ENCODE results near the gene TLE4. TPM values are rescaled to one million over a fixed set of nuclear protein-coding genes. Genes with fewer than 3 reads are reported as not detected.
"Not testable (repeated sequence)": the region's sequence is repeated elsewhere in the genome, so short reads cannot be mapped to it uniquely, and the experiment has no call there.

The TLE4 gene
- total RNA-seq, 1 donor from 2014 or later: 102 TPM

- no peak for DNase-seq (ENCODE audit: extremely low spot score, unreplicated experiment)
- TF ChIP-seq CTCF (IDR thresholded peaks at IDR 0.05): no peak
Measured at GRCh38 chr9:79651251-79651795, 79.6 kb downstream of the TLE4 start.

GRCh38 chr9:79652598-79652997 lies 80.8 kb downstream of the TLE4 start:
- TF ChIP-seq CTCF (IDR thresholded peaks at IDR 0.05): no peak
- no peaks in the 10 kb centered on the region for H3K9me3 Mint-ChIP-seq (ENCODE audit: unreplicated experiment)
- H3K4me3 Mint-ChIP-seq (ENCODE audit: unreplicated experiment): no peak overlapping the region
- peaks cover 43% of the 10 kb centered on the region for H3K4me1 Mint-ChIP-seq (ENCODE audit: unreplicated experiment)
- peaks cover 32% of the 10 kb centered on the region for H3K36me3 Mint-ChIP-seq (ENCODE audit: unreplicated experiment)
- no peak for DNase-seq (ENCODE audit: extremely low spot score, unreplicated experiment)
- H3K27ac Mint-ChIP-seq (ENCODE audit: unreplicated experiment): no peak overlapping the region
- H3K27me3 Mint-ChIP-seq (ENCODE audit: unreplicated experiment): no peaks in the 10 kb centered on the region

More at GRCh38 chr9:79651251-79651795, 79.6 kb downstream of the TLE4 start:
- Mint-ChIP-seq H3K27ac (ENCODE audit: unreplicated experiment) (no peak overlapping the region), H3K9me3 (ENCODE audit: unreplicated experiment) (no peaks in the 10 kb centered on the region), H3K27me3 (ENCODE audit: unreplicated experiment) (no peaks in the 10 kb centered on the region), H3K4me1 (ENCODE audit: unreplicated experiment) (peaks cover 34% of the 10 kb centered on the region), H3K36me3 (ENCODE audit: unreplicated experiment) (peaks cover 27% of the 10 kb centered on the region), H3K4me3 (ENCODE audit: unreplicated experiment) (no peak overlapping the region)

GRCh38 chr9:79654591-79655382 lies 83.0 kb downstream of the TLE4 start:
- Mint-ChIP-seq H3K27ac (ENCODE audit: unreplicated experiment) (peak overlapping the region; percentile 1), H3K4me1 (ENCODE audit: unreplicated experiment) (peaks cover 53% of the 10 kb centered on the region), H3K36me3 (ENCODE audit: unreplicated experiment) (peaks cover 32% of the 10 kb centered on the region)
- not testable (repeated sequence) for DNase-seq (ENCODE audit: extremely low spot score, unreplicated experiment); H3K4me3 Mint-ChIP-seq (ENCODE audit: unreplicated experiment); H3K27me3 Mint-ChIP-seq (ENCODE audit: unreplicated experiment); H3K9me3 Mint-ChIP-seq (ENCODE audit: unreplicated experiment)

- no peak overlapping the region for H3K4me3 Mint-ChIP-seq (ENCODE audit: unreplicated experiment)
- no peak for DNase-seq (ENCODE audit: extremely low spot score, unreplicated experiment)
- H3K27ac Mint-ChIP-seq (ENCODE audit: unreplicated experiment): no peak overlapping the region
- peaks cover 35% of the 10 kb centered on the region for H3K36me3 Mint-ChIP-seq (ENCODE audit: unreplicated experiment)
- peaks cover 53% of the 10 kb centered on the region for H3K4me1 Mint-ChIP-seq (ENCODE audit: unreplicated experiment)
- H3K27me3 Mint-ChIP-seq (ENCODE audit: unreplicated experiment): no peaks in the 10 kb centered on the region
- no peaks in the 10 kb centered on the region for H3K9me3 Mint-ChIP-seq (ENCODE audit: unreplicated experiment)
- no peak for TF ChIP-seq CTCF (IDR thresholded peaks at IDR 0.05)
Measured at GRCh38 chr9:79655551-79655950, 83.8 kb downstream of the TLE4 start.

- Mint-ChIP-seq H3K27ac (ENCODE audit: unreplicated experiment) (no peak overlapping the region), H3K4me1 (ENCODE audit: unreplicated experiment) (peaks cover 51% of the 10 kb centered on the region), H3K27me3 (ENCODE audit: unreplicated experiment) (no peaks in the 10 kb centered on the region), H3K36me3 (ENCODE audit: unreplicated experiment) (peaks cover 40% of the 10 kb centered on the region), H3K9me3 (ENCODE audit: unreplicated experiment) (no peaks in the 10 kb centered on the region), H3K4me3 (ENCODE audit: unreplicated experiment) (no peak overlapping the region)
- DNase-seq (ENCODE audit: extremely low spot score, unreplicated experiment): no peak
- no peak for TF ChIP-seq CTCF (IDR thresholded peaks at IDR 0.05)
Measured at GRCh38 chr9:79656169-79656568, 84.4 kb downstream of the TLE4 start.
